Thyroid gland (tissue), 4 donors: ENCODE results near the gene CDKN2B.

Source experiments
- POLR2A ChIP-seq, 2 donors: fragments of 450-650 bp; IDR thresholded peaks; one replicate each; pipeline ENCODE4 v1.6.1; 2017; ENCODE audit warnings: antibody characterized with exemption in 2 of 2, mild to moderate bottlenecking in 2 of 2, moderate library complexity in 1 of 2
- TF ChIP-seq, protein P1 (sequence below), 6 experiments: fragments of 200-600 bp in 3 of 6; fragments of 450-650 bp in 3 of 6; sonication (generic) in 3 of 6; IDR thresholded peaks; one replicate each; pipeline ENCODE4 v1.5.1; 2016 to 2019; ENCODE audit warnings: antibody characterized with exemption in 6 of 6, mild to moderate bottlenecking in 2 of 6, inconsistent platforms in 1 of 6, moderate library complexity in 1 of 6

DNA sequence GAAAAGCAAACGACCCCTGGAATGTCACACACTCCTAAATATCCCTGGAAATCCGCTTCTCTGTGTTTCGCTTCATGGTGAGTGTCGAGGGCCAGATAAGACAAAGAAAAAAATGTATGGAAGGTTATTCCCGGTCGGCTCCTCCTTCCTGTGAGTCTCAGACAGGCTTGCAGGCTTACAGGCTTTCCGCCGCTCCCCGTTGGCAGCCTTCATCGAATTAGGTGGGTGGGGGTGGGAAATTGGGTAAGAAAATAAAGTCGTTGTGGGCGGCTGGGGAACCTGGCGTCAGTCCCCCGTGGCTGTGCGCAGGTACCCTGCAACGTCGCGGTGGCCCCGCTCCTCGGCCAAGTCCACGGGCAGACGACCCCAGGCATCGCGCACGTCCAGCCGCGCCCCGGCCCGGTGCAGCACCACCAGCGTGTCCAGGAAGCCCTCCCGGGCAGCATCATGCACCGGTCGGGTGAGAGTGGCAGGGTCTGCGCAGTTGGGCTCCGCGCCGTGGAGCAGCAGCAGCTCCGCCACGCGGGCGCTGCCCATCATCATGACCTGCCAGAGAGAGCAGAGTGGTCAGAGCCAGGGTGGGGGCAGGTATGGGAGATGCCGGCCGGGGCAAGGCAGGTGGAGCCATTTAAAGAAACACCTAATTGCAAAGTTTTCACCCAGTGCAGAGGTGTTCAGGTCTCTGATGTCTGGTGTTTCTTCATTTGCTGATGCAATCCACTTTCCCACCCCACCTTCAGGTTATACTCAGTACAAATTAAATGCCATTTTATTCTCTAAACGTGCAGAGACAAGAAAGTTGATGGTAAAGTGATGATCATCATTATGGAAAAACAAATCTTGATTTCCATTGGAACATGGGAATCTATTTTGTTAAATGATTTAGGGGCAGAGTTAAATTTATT lies 3.2 kb downstream of the CDKN2B start:
- TF ChIP-seq, protein P1, sequence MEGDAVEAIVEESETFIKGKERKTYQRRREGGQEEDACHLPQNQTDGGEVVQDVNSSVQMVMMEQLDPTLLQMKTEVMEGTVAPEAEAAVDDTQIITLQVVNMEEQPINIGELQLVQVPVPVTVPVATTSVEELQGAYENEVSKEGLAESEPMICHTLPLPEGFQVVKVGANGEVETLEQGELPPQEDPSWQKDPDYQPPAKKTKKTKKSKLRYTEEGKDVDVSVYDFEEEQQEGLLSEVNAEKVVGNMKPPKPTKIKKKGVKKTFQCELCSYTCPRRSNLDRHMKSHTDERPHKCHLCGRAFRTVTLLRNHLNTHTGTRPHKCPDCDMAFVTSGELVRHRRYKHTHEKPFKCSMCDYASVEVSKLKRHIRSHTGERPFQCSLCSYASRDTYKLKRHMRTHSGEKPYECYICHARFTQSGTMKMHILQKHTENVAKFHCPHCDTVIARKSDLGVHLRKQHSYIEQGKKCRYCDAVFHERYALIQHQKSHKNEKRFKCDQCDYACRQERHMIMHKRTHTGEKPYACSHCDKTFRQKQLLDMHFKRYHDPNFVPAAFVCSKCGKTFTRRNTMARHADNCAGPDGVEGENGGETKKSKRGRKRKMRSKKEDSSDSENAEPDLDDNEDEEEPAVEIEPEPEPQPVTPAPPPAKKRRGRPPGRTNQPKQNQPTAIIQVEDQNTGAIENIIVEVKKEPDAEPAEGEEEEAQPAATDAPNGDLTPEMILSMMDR (IDR thresholded peaks at IDR 0.05) = no peak
- no peak for TF ChIP-seq POLR2A (IDR thresholded peaks at IDR 0.05)
